ENCODE data around the gene TLR5.

GRCh38 chr1:223106856-223107255 lies 36.2 kb downstream of the TLR5 start:
- TF ChIP-seq CTCF (IDR thresholded peaks at IDR 0.05; ENCODE audit: insufficient read depth, low read length, poor library complexity, severe bottlenecking) (no peak), EZH2phosphoT487 (conservative IDR thresholded peaks at IDR 0.05; ENCODE audit: low read length) (no peak)

Data from SU-DHL-6 (cell line).